DOHH2 (cell line): ENCODE measurements around the gene RRBP1.

Experiments
- EZH2phosphoT487 ChIP-seq: fragments of 200-600 bp; sonication (generic); IDR thresholded peaks from 2 replicates; pipeline ENCODE4 v1.6.1; 2017; ENCODE audit warnings: borderline replicate concordance, mild to moderate bottlenecking, antibody characterized with exemption, low read length, moderate library complexity, mixed read lengths
- TF ChIP-seq, protein P1 (sequence below): fragments of 200-600 bp; sonication (generic); IDR thresholded peaks from one replicate; pipeline ENCODE4 v1.5.1; 2014; ENCODE audit warnings: antibody characterized with exemption, mild to moderate bottlenecking, low read depth, low read length; ENCODE audit not compliant: poor library complexity, severe bottlenecking

DNA sequence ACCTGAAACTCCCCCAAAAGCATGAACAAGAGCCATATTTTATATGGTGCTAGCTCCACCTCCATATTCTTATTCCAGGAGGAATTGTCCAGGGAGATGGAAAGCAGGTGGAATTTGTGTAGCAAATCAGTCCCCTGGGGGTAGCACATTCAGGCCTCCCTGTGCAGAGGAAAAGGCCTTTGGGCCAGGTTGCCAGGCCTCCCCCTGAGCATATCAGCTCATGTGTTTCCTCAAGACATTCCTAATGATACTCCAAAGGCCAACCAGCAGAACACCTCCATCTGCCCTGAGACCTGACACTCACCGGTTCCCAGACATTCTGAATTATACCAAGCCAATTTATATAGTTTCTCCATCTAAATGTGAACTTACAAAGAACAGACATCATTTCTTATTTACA is 15.1 kb upstream of the RRBP1 start:
- TF ChIP-seq, protein P1, sequence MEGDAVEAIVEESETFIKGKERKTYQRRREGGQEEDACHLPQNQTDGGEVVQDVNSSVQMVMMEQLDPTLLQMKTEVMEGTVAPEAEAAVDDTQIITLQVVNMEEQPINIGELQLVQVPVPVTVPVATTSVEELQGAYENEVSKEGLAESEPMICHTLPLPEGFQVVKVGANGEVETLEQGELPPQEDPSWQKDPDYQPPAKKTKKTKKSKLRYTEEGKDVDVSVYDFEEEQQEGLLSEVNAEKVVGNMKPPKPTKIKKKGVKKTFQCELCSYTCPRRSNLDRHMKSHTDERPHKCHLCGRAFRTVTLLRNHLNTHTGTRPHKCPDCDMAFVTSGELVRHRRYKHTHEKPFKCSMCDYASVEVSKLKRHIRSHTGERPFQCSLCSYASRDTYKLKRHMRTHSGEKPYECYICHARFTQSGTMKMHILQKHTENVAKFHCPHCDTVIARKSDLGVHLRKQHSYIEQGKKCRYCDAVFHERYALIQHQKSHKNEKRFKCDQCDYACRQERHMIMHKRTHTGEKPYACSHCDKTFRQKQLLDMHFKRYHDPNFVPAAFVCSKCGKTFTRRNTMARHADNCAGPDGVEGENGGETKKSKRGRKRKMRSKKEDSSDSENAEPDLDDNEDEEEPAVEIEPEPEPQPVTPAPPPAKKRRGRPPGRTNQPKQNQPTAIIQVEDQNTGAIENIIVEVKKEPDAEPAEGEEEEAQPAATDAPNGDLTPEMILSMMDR = no peak
- no peak for TF ChIP-seq EZH2phosphoT487
